OCI-LY1 (cell line): ENCODE results near the gene RGS9.

ENCODE experiments used
- H2AFZ ChIP-seq: fragments of 200-600 bp; sonication (generic), shearing (Covaris generic); 2 replicates; pipeline ENCODE4 v1.6.0; 2014; ENCODE audit warnings: antibody characterized with exemption, mild to moderate bottlenecking, low read length
- H3F3A ChIP-seq: fragments of 200-600 bp; sonication (generic), shearing (Covaris generic); 2 replicates; pipeline ENCODE4 v1.6.0; 2014; ENCODE audit warnings: mild to moderate bottlenecking, antibody characterized with exemption, low read length, moderate library complexity; ENCODE audit not compliant: insufficient read depth
- H3K27ac ChIP-seq: fragments of 200-600 bp; sonication (generic); 2 replicates; pipeline ENCODE4 v1.5.1; 2014; ENCODE audit warnings: low read length, mixed run types, mild to moderate bottlenecking, low read depth; ENCODE audit not compliant: poor library complexity, severe bottlenecking
- H3K27me3 ChIP-seq: fragments of 200-600 bp; sonication (generic); 2 replicates; pipeline ENCODE4 v1.6.0; 2014; ENCODE audit warnings: antibody characterized with exemption, mild to moderate bottlenecking, low read length, moderate library complexity; ENCODE audit not compliant: insufficient read depth
- H3K36me3 ChIP-seq: fragments of 200-600 bp; sonication (generic); 2 replicates; pipeline ENCODE4 v1.6.1; 2014; ENCODE audit warnings: mild to moderate bottlenecking, antibody characterized with exemption, low read length, moderate library complexity, mixed read lengths; ENCODE audit not compliant: insufficient read depth
- H3K4me1 ChIP-seq: fragments of 200-600 bp; sonication (generic); 2 replicates; pipeline ENCODE4 v1.5.1; 2014; ENCODE audit warnings: mild to moderate bottlenecking, low read length, moderate library complexity; ENCODE audit not compliant: insufficient read depth, severe bottlenecking
- H3K4me2 ChIP-seq: fragments of 200-600 bp; sonication (generic), shearing (Covaris generic); 2 replicates; pipeline ENCODE4 v1.6.1; 2014; ENCODE audit warnings: low read length
- H3K4me3 ChIP-seq: fragments of 200-600 bp; sonication (generic); 2 replicates; pipeline ENCODE4 v1.5.1; 2014; ENCODE audit warnings: low read length, low read depth, mild to moderate bottlenecking, mixed read lengths; ENCODE audit not compliant: poor library complexity, severe bottlenecking
- H3K79me2 ChIP-seq: fragments of 200-600 bp; shearing (Covaris generic); 2 replicates; pipeline ENCODE4 v1.6.1; 2016; ENCODE audit warnings: mixed run types, low read length, mixed read lengths; ENCODE audit not compliant: insufficient read depth
- H3K9ac ChIP-seq: fragments of 200-600 bp; sonication (generic), shearing (Covaris generic); 2 replicates; pipeline ENCODE4 v1.6.1; 2014; ENCODE audit warnings: mild to moderate bottlenecking, low read length, mixed read lengths
- H3K9me2 ChIP-seq: fragments of 200-600 bp; sonication (generic), shearing (Covaris generic); 2 replicates; pipeline ENCODE4 v1.6.1; 2014; ENCODE audit warnings: low read depth, mild to moderate bottlenecking, low read length, mixed read lengths
- H3K9me3 ChIP-seq: fragments of 200-600 bp; shearing (Covaris generic); 2 replicates; pipeline ENCODE4 v1.6.1; 2014; ENCODE audit warnings: low read length, mixed read lengths
- H4K20me1 ChIP-seq: fragments of 200-600 bp; sonication (generic), shearing (Covaris generic); 2 replicates; pipeline ENCODE4 v1.6.0; 2016; ENCODE audit warnings: mild to moderate bottlenecking, low read length; ENCODE audit not compliant: insufficient read depth
- CTCF ChIP-seq: fragments of 200-600 bp; sonication (generic), shearing (Covaris generic); IDR thresholded peaks from 2 replicates; pipeline ENCODE4 v1.5.1; 2017; ENCODE audit warnings: mild to moderate bottlenecking, antibody characterized with exemption, low read length, moderate library complexity, mixed read lengths
- EZH2 ChIP-seq: fragments of 200-600 bp; sonication (generic), shearing (Covaris generic); IDR thresholded peaks from 2 replicates; pipeline ENCODE4 v1.8.0; 2017; ENCODE audit warnings: borderline replicate concordance, mixed run types, mild to moderate bottlenecking, antibody characterized with exemption, low read length, moderate library complexity, mixed read lengths

RGS9 gene

GRCh38 chr17:65196617-65197016, 59.4 kb downstream of the RGS9 start:
- no peak overlapping the region for H3K9ac ChIP-seq
- no peaks in the 10 kb centered on the region for H3K36me3 ChIP-seq
- TF ChIP-seq CTCF (no peak), EZH2 (no peak)
- H3K9me3 ChIP-seq = no peaks in the 10 kb centered on the region
- no peak overlapping the region for H3K4me3 ChIP-seq
- no peak overlapping the region for H2AFZ ChIP-seq
- no peaks in the 10 kb centered on the region for H3F3A ChIP-seq
- H4K20me1 ChIP-seq = no peaks in the 10 kb centered on the region
- H3K4me1 ChIP-seq = no peaks in the 10 kb centered on the region
- H3K9me2 ChIP-seq = no peaks in the 10 kb centered on the region
- no peaks in the 10 kb centered on the region for H3K27me3 ChIP-seq
- no peak overlapping the region for H3K27ac ChIP-seq
- no peak overlapping the region for H3K4me2 ChIP-seq
- no peaks in the 10 kb centered on the region for H3K79me2 ChIP-seq

- Histone ChIP-seq H3K36me3 (no peaks in the 10 kb centered on the region), H3K27ac (no peak overlapping the region), H3K4me3 (no peak overlapping the region), H3K4me1 (no peaks in the 10 kb centered on the region), H3K9ac (no peak overlapping the region), H3K27me3 (no peaks in the 10 kb centered on the region), H4K20me1 (no peaks in the 10 kb centered on the region), H3K79me2 (no peaks in the 10 kb centered on the region), H2AFZ (no peak overlapping the region), H3K9me3 (no peaks in the 10 kb centered on the region), H3K4me2 (no peak overlapping the region), H3F3A (no peaks in the 10 kb centered on the region), H3K9me2 (no peaks in the 10 kb centered on the region)
- no peak for TF ChIP-seq CTCF
- no peak for TF ChIP-seq EZH2
Measured at GRCh38 chr17:65197201-65197600, 60.0 kb downstream of the RGS9 start.

- Histone ChIP-seq H2AFZ (no peak overlapping the region), H3K27ac (no peak overlapping the region)
Measured at GRCh38 chr17:65198653-65199382, 61.6 kb downstream of the RGS9 start.

More at GRCh38 chr17:65198653-65199382, 61.6 kb downstream of the RGS9 start:
- H3K79me2 ChIP-seq = no peaks in the 10 kb centered on the region
- no peaks in the 10 kb centered on the region for H3K4me1 ChIP-seq
- no peaks in the 10 kb centered on the region for H3K36me3 ChIP-seq
- no peaks in the 10 kb centered on the region for H3K9me3 ChIP-seq
- H3K9ac ChIP-seq = no peak overlapping the region
- TF ChIP-seq EZH2 (no peak), CTCF (peak; percentile 83)
- H3K9me2 ChIP-seq = no peaks in the 10 kb centered on the region
- no peak overlapping the region for H3K4me2 ChIP-seq
- no peak overlapping the region for H3K4me3 ChIP-seq
- no peaks in the 10 kb centered on the region for H3K27me3 ChIP-seq
- H4K20me1 ChIP-seq = no peaks in the 10 kb centered on the region
- no peaks in the 10 kb centered on the region for H3F3A ChIP-seq
